Loucy (cell line): ENCODE data around the gene EFR3B.

Experiments
- H2AFZ ChIP-seq: fragments of 200-600 bp; sonication (generic); 2 replicates; pipeline ENCODE4 v1.6.0; 2016; ENCODE audit warnings: antibody characterized with exemption, mild to moderate bottlenecking, low read length, moderate library complexity
- H3F3A ChIP-seq: fragments of 200-600 bp; 2 replicates; pipeline ENCODE4 v1.6.0; 2016; ENCODE audit warnings: antibody characterized with exemption, low read depth, mild to moderate bottlenecking
- H3K27me3 ChIP-seq: fragments of 200-600 bp; sonication (generic); 2 replicates; pipeline ENCODE4 v1.6.1; 2014; ENCODE audit warnings: low read length, mild to moderate bottlenecking; ENCODE audit not compliant: insufficient read depth, poor library complexity, severe bottlenecking
- H3K36me3 ChIP-seq: fragments of 200-600 bp; sonication (generic); 2 replicates; pipeline ENCODE4 v1.6.1; 2016; ENCODE audit warnings: low read length; ENCODE audit not compliant: insufficient read depth
- H3K4me1 ChIP-seq: fragments of 200-600 bp; sonication (generic); 2 replicates; pipeline ENCODE4 v1.5.1; 2014; ENCODE audit warnings: low read length, mild to moderate bottlenecking; ENCODE audit not compliant: insufficient read depth, poor library complexity, severe bottlenecking
- H3K4me2 ChIP-seq: fragments of 200-600 bp; sonication (generic); 2 replicates; pipeline ENCODE4 v1.6.0; 2014; ENCODE audit warnings: antibody characterized with exemption, low read length, low read depth, mild to moderate bottlenecking; ENCODE audit not compliant: poor library complexity, severe bottlenecking
- H3K4me3 ChIP-seq: fragments of 200-600 bp; sonication (generic); 2 replicates; pipeline ENCODE4 v1.5.1; 2014; ENCODE audit warnings: low read length, mild to moderate bottlenecking, mixed read lengths; ENCODE audit not compliant: poor library complexity, severe bottlenecking
- H3K79me2 ChIP-seq: fragments of 200-600 bp; sonication (generic); 2 replicates; pipeline ENCODE4 v1.6.1; 2014; ENCODE audit warnings: low read length; ENCODE audit not compliant: insufficient read depth
- H3K9ac ChIP-seq: fragments of 200-600 bp; sonication (generic); 2 replicates; pipeline ENCODE4 v1.6.0; 2014; ENCODE audit warnings: mild to moderate bottlenecking, low read depth, low read length, moderate library complexity; ENCODE audit not compliant: poor library complexity, severe bottlenecking
- H3K9me2 ChIP-seq: fragments of 200-600 bp; sonication (generic); replicated peaks from 2 replicates; pipeline ENCODE4 v1.6.1; 2016; ENCODE audit warnings: low read depth, low read length, mixed read lengths
- H3K9me3 ChIP-seq: fragments of 200-600 bp; sonication (generic); 2 replicates; pipeline ENCODE4 v1.6.1; 2014; ENCODE audit warnings: mild to moderate bottlenecking, antibody characterized with exemption, low read length, low read depth; ENCODE audit not compliant: insufficient read depth
- H4K20me1 ChIP-seq: fragments of 200-600 bp; sonication (generic); 2 replicates; pipeline ENCODE4 v1.6.0; 2014; ENCODE audit warnings: antibody characterized with exemption, low read length, mild to moderate bottlenecking; ENCODE audit not compliant: insufficient read depth, poor library complexity, severe bottlenecking
- EZH2phosphoT487 ChIP-seq: fragments of 200-600 bp; IDR thresholded peaks from 2 replicates; pipeline ENCODE4 v1.6.1; 2018; ENCODE audit warnings: antibody characterized with exemption, mild to moderate bottlenecking, moderate library complexity, borderline replicate concordance
- TF ChIP-seq, protein P1 (sequence below): fragments of 200-600 bp; sonication (generic); conservative IDR thresholded peaks from 2 replicates; pipeline ENCODE4 v1.5.1; 2014; ENCODE audit warnings: mild to moderate bottlenecking, antibody characterized with exemption, low read length

Gene EFR3B

DNA sequence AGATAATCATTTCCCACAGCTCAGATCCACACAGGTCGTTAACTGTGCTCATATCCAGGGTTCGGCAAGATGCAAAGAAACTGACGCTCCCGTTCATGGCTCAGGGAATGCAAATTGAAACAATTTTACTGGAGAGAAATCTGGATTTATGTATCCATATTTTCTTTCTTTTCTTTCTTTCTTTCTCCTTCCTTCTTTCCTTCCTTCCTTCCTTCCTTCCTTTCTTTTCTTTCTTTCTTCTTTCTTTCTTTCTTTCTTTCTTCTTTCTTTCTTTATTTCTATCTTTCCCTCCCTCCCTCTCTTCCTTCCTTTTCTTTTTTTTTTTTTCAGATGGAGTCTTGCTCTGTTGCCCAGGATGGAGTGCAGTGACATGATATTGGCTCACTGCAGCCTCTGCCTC is 146.5 kb downstream of the EFR3B start:
- no peak for TF ChIP-seq EZH2phosphoT487
- TF ChIP-seq, protein P1, sequence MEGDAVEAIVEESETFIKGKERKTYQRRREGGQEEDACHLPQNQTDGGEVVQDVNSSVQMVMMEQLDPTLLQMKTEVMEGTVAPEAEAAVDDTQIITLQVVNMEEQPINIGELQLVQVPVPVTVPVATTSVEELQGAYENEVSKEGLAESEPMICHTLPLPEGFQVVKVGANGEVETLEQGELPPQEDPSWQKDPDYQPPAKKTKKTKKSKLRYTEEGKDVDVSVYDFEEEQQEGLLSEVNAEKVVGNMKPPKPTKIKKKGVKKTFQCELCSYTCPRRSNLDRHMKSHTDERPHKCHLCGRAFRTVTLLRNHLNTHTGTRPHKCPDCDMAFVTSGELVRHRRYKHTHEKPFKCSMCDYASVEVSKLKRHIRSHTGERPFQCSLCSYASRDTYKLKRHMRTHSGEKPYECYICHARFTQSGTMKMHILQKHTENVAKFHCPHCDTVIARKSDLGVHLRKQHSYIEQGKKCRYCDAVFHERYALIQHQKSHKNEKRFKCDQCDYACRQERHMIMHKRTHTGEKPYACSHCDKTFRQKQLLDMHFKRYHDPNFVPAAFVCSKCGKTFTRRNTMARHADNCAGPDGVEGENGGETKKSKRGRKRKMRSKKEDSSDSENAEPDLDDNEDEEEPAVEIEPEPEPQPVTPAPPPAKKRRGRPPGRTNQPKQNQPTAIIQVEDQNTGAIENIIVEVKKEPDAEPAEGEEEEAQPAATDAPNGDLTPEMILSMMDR: no peak
- Histone ChIP-seq H3K4me2 (no peak overlapping the region), H4K20me1 (no peaks in the 10 kb centered on the region), H3K27me3 (no peaks in the 10 kb centered on the region), H3K4me1 (no peaks in the 10 kb centered on the region), H3K79me2 (no peaks in the 10 kb centered on the region), H3K9me3 (no peaks in the 10 kb centered on the region), H2AFZ (no peak overlapping the region), H3K9ac (no peak overlapping the region), H3K4me3 (no peak overlapping the region), H3K9me2 (no peaks in the 10 kb centered on the region), H3K36me3 (no peaks in the 10 kb centered on the region), H3F3A (no peaks in the 10 kb centered on the region)

GRCh38 chr2:25190536-25190935 is 148.7 kb downstream of the EFR3B start:
- Histone ChIP-seq H3K4me2 (no peak overlapping the region), H3K79me2 (no peaks in the 10 kb centered on the region), H3K36me3 (no peaks in the 10 kb centered on the region), H3K9me3 (no peaks in the 10 kb centered on the region), H4K20me1 (no peaks in the 10 kb centered on the region), H3K4me3 (no peak overlapping the region), H2AFZ (no peak overlapping the region), H3K4me1 (no peaks in the 10 kb centered on the region), H3F3A (no peaks in the 10 kb centered on the region), H3K27me3 (no peaks in the 10 kb centered on the region), H3K9me2 (no peaks in the 10 kb centered on the region), H3K9ac (no peak overlapping the region)
- TF ChIP-seq, protein P1: no peak
- no peak for TF ChIP-seq EZH2phosphoT487

GRCh38 chr2:25194576-25195122 is 152.8 kb downstream of the EFR3B start:
- Histone ChIP-seq H2AFZ (no peak overlapping the region), H3K79me2 (no peaks in the 10 kb centered on the region), H3K36me3 (no peaks in the 10 kb centered on the region), H3K9ac (no peak overlapping the region), H3K9me3 (no peaks in the 10 kb centered on the region), H3K4me2 (no peak overlapping the region), H3F3A (no peaks in the 10 kb centered on the region), H4K20me1 (no peaks in the 10 kb centered on the region), H3K9me2 (no peaks in the 10 kb centered on the region), H3K4me1 (peaks cover 3% of the 10 kb centered on the region), H3K27me3 (no peaks in the 10 kb centered on the region), H3K4me3 (no peak overlapping the region)
- TF ChIP-seq, protein P1: no peak
- no peak for TF ChIP-seq EZH2phosphoT487
